Immature natural killer cell (primary cell): ENCODE data around the gene PEBP1. TPM values are rescaled to one million over a fixed set of nuclear protein-coding genes. Genes with fewer than 3 reads are reported as not detected.

Experiments
- DNase-seq, 3 donors: peaks; one replicate each; pipeline ENCODE4 v3.0.0; 2022; ENCODE audit warnings: mixed read lengths in 1 of 3
- H3K27ac Mint-ChIP-seq, 6 donors: one replicate each; pipeline ENCODE4 v1.8.0; 2020; ENCODE audit warnings: mixed read lengths in 6 of 6, mild to moderate bottlenecking in 5 of 6, inconsistent platforms in 4 of 6, moderate library complexity in 3 of 6
- H3K27me3 Mint-ChIP-seq, 3 donors: one replicate each; pipeline ENCODE4 v1.8.0; 2020 to 2021; ENCODE audit warnings: low read depth in 3 of 3, mild to moderate bottlenecking in 3 of 3, mixed read lengths in 3 of 3, moderate library complexity in 3 of 3, inconsistent platforms in 1 of 3
- H3K36me3 Mint-ChIP-seq, 3 donors: one replicate each; pipeline ENCODE4 v1.8.0; 2020; ENCODE audit warnings: mixed read lengths in 3 of 3, inconsistent platforms in 2 of 3, mild to moderate bottlenecking in 2 of 3
- H3K4me1 Mint-ChIP-seq, 2 donors: one replicate each; pipeline ENCODE4 v1.8.0; 2020; ENCODE audit warnings: inconsistent platforms in 2 of 2, mild to moderate bottlenecking in 2 of 2, mixed read lengths in 2 of 2, moderate library complexity in 1 of 2
- H3K4me3 Mint-ChIP-seq, 5 donors: one replicate each; pipeline ENCODE4 v1.8.0; 2020; ENCODE audit warnings: mild to moderate bottlenecking in 5 of 5, mixed read lengths in 5 of 5, inconsistent platforms in 3 of 5, moderate library complexity in 3 of 5
- H3K9me3 Mint-ChIP-seq, 6 donors: one replicate each; pipeline ENCODE4 v1.8.0; 2020; ENCODE audit warnings: mild to moderate bottlenecking in 6 of 6, mixed read lengths in 6 of 6, inconsistent platforms in 4 of 6, moderate library complexity in 3 of 6
- polyA plus RNA-seq, 3 donors: library from polyadenylated mRNA; unstranded; fragments of 300-500 nt; fragmentation: Illumina TruSeq; gene quantifications; one replicate each; pipeline ENCODE4 v1.2.3, GENCODE V29; 2021

The PEBP1 gene
- polyA plus RNA-seq, 3 donors from 2014 or later, result 145 to 163 (median 161) TPM

DNA sequence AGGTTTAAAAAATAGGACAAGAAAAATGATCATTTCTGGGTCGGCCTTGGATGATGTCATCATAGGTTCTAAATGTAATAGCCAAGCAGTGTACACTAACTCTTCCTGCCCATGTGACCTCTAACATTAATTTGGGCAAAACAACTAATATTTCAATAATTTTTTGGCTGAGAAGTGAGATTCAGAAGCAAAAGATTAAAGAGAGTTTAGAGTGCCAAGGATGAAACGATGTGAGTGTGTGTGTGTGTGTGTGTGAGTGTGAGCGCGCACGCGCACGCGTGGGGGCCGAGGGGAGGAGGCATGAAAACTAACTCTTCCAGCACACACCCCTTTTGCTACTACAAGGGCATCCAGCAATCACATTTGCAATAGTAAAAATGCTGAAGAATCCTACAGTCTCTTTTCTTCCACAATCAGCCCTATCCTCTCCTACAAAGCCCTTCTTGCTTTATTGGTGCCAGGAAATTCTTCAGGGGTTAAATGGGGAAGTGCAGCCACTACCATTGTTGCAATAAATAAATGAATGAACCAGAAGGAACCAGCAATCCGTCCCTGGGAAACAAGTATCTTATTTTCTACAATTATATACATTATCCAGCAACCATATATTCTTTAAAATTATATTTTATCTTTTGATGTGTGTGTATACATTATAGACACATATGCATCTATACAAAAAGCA, 52.9 kb downstream of the PEBP1 start:
- Mint-ChIP-seq H3K36me3 (peaks cover 0 to 11% (median 6%) of the 10 kb centered on the region in 3 donors), H3K4me3 (no peak overlapping the region), H3K4me1 (peaks cover 3 to 46% of the 10 kb centered on the region in 2 donors), H3K27ac (no peak overlapping the region), H3K9me3 (no peaks in the 10 kb centered on the region), H3K27me3 (peaks cover 0 to 5% (median 0%) of the 10 kb centered on the region in 3 donors)
- no peak for DNase-seq

DNA sequence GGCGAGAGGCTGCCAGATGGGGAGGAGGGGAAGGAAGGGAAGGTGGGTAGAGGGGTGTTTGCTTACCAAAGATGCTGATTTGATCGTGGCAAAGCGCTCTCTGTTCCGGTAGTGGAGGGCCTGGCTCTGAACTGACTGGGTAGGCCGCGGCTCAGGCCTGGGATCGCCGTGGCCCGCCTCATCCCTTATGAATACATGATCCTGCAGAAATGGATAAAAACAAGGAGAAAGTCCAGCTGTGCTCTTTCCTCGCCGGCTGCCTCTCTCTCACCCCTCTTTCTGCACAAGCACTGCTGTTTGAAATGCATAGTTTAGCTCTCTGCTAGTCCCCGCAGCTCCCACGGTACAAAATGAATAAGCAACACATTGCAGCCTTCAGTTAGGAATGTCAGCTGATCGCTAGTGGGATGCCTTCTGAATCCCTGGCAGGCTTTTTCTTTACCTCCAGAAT, 53.8 kb downstream of the PEBP1 start:
- Mint-ChIP-seq H3K36me3 (peaks cover 4 to 16% (median 6%) of the 10 kb centered on the region in 3 donors), H3K4me1 (peaks cover 3 to 46% of the 10 kb centered on the region in 2 donors), H3K4me3 (no peak overlapping the region), H3K27me3 (peaks cover 0 to 5% (median 0%) of the 10 kb centered on the region in 3 donors), H3K9me3 (no peaks in the 10 kb centered on the region), H3K27ac (no peak overlapping the region)
- no peak for DNase-seq

DNA sequence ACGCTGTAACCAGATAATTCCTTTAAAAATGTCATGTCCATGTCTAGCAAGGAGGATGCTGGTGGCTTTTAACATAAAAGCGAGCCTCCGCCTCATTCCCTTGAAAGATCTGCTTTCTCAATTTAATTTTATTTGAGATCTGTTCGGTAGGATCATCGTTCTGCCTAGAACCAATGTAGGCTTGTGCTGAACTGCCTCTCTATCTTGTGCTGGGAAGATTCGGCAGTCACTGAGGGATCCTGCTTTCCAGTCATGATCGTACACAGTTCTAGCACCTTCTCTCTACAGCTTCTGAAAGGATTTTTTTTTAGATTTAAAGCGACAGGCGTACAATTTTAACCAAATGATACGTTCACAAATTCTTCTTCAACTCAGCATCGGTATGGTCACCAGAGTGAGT, 54.3 kb downstream of the PEBP1 start:
- peak overlapping the region in 1 of 6 donors; percentile 21 for H3K27ac Mint-ChIP-seq
- peaks cover 0 to 5% (median 0%) of the 10 kb centered on the region in 3 donors for H3K27me3 Mint-ChIP-seq
- peaks cover 3 to 46% of the 10 kb centered on the region in 2 donors for H3K4me1 Mint-ChIP-seq
- no peak for DNase-seq
- H3K9me3 Mint-ChIP-seq, result no peaks in the 10 kb centered on the region
- H3K36me3 Mint-ChIP-seq, result peaks cover 4 to 17% (median 6%) of the 10 kb centered on the region in 3 donors
- H3K4me3 Mint-ChIP-seq, result no peak overlapping the region

DNA sequence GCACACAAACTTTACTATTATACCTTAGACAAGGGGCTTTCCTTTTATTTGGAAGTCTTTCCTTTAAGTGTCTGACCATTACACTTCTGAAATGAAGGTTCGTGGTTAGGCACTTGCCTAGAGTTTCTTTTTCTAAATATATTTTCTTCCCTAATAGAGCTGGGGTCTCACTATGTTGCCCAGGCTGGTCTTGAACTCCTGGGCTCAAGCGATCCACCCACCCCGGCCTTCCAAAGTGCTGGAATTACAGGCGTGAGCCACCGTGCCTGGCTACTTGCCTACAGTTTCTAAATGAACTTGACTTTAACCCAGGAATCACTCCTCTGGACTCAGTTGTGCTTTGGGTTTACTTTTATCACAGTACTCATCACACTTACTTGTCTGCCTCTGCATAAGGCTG, 57.6 kb downstream of the PEBP1 start:
- peaks cover 2 to 18% of the 10 kb centered on the region in 2 donors for H3K4me1 Mint-ChIP-seq
- no peaks in the 10 kb centered on the region for H3K9me3 Mint-ChIP-seq
- H3K36me3 Mint-ChIP-seq, result peaks cover 12 to 35% (median 19%) of the 10 kb centered on the region in 3 donors
- H3K27me3 Mint-ChIP-seq, result peaks cover 0 to 7% (median 0%) of the 10 kb centered on the region in 3 donors
- no peak overlapping the region for H3K4me3 Mint-ChIP-seq
- H3K27ac Mint-ChIP-seq, result peak overlapping the region in 1 of 6 donors; percentile 39
- DNase-seq, result no peak

- peaks cover 0 to 18% of the 10 kb centered on the region in 2 donors for H3K4me1 Mint-ChIP-seq
- peaks cover 0 to 7% (median 0%) of the 10 kb centered on the region in 3 donors for H3K27me3 Mint-ChIP-seq
- peaks cover 12 to 32% (median 19%) of the 10 kb centered on the region in 3 donors for H3K36me3 Mint-ChIP-seq
- no peak for DNase-seq
- H3K27ac Mint-ChIP-seq, result peak overlapping the region in 1 of 6 donors; percentile 7
- H3K9me3 Mint-ChIP-seq, result no peaks in the 10 kb centered on the region
- no peak overlapping the region for H3K4me3 Mint-ChIP-seq
These were observed 58.0 kb downstream of the PEBP1 start for GRCh38 chr12:118193958-118194357.

Other genes starting within 250 kb of the PEBP1 start
- not detected for gene KSR2, start 167.1 kb upstream of the PEBP1 start, polyA plus RNA-seq
- 10 to 100 TPM; 14.3 to 25.5 (median 16.9) TPM for gene RFC5, start 119.4 kb upstream of the PEBP1 start, polyA plus RNA-seq
- gene WSB2, start 74.9 kb upstream of the PEBP1 start, polyA plus RNA-seq, result 10 to 100 TPM; 18.7 to 20.3 (median 18.8) TPM
- gene VSIG10, start 32.1 kb upstream of the PEBP1 start, polyA plus RNA-seq, result 1 to 10 TPM in 2 of 3 donors, under 1 TPM in 1; 0.24 to 1.6 (median 1.0) TPM
- 100 to 1,000 TPM in 1 of 3 donors, 10 to 100 TPM in 2; 62.1 to 162 (median 75.4) TPM for gene TAOK3, start 236.8 kb downstream of the PEBP1 start, polyA plus RNA-seq
- gene SUDS3, start 240.4 kb downstream of the PEBP1 start, polyA plus RNA-seq, result 10 to 100 TPM; 12.2 to 13.0 (median 12.5) TPM